Panc1 (cell line): ENCODE measurements around the gene ZNF785. TPM values are rescaled to one million over a fixed set of nuclear protein-coding genes. Genes with fewer than 3 reads are reported as not detected.
A peak's percentile ranks its signal among the peaks of the same experiment; 100 is the strongest.

Source experiments
- ATAC-seq: fragments of 200-7000 bp; cut with Tn5 transposase; 2 replicates; pipeline ENCODE4 v1.9.1; 2020; ENCODE audit warnings: mild to moderate bottlenecking, moderate library complexity
- BruUV-seq: library from RNA; stranded (reverse); fragments of 400-500 nt; replicated peaks from 2 replicates; lab custom pipeline; 2021; lab: Mats Ljungman, UMichigan
- CTCF ChIA-PET: fragments of 300-600 bp; sonication (Branson Sonifier 250); formaldehyde crosslinking; loops from one replicate; lab custom pipeline; 2022; ENCODE audit warnings: antibody characterized with exemption; lab: Charles Lee
- POLR2A ChIA-PET: fragments of 300-600 bp; sonication (Branson Sonifier 250); formaldehyde crosslinking; loops from one replicate; lab custom pipeline; 2022; ENCODE audit warnings: antibody characterized with exemption; lab: Charles Lee
- DNase-seq: peaks from one replicate; pipeline ENCODE4 v3.0.0-alpha.2; 2010; ENCODE audit warnings: low read depth, low spot score
- H3K27ac ChIP-seq: 2 replicates; pipeline ENCODE4 v1.5.1; 2011; ENCODE audit warnings: mild to moderate bottlenecking, low read length, inconsistent platforms
- H3K27me3 ChIP-seq: fragments of 200-500 bp; sonication (Bioruptor generic); 2 replicates; pipeline ENCODE4 v1.6.0; 2014; ENCODE audit warnings: low read length, inconsistent platforms; ENCODE audit not compliant: control insufficient read depth, insufficient read depth
- H3K36me3 ChIP-seq: fragments of 200-500 bp; sonication (Bioruptor generic); 2 replicates; pipeline ENCODE4 v1.5.1; 2014; ENCODE audit warnings: inconsistent platforms, mild to moderate bottlenecking, low read length, moderate library complexity; ENCODE audit not compliant: control insufficient read depth, insufficient read depth
- H3K4me1 ChIP-seq: 2 replicates; pipeline ENCODE4 v1.5.1; 2011; ENCODE audit warnings: inconsistent platforms, mild to moderate bottlenecking, low read length, moderate library complexity; ENCODE audit not compliant: control insufficient read depth, insufficient read depth
- H3K4me3 ChIP-seq, 2 experiments: 2 replicates each; pipeline ENCODE4 v1.5.1; 2011 to 2012; ENCODE audit warnings: low read depth in 2 of 2, low read length in 2 of 2, mild to moderate bottlenecking in 2 of 2, inconsistent platforms in 1 of 2, moderate library complexity in 1 of 2
- H3K9me3 ChIP-seq: fragments of 200-500 bp; sonication (Bioruptor generic); 2 replicates; pipeline ENCODE4 v1.5.1; 2014; ENCODE audit warnings: low read depth, mild to moderate bottlenecking, inconsistent platforms, low read length, moderate library complexity; ENCODE audit not compliant: control insufficient read depth, insufficient read depth
- CTCF ChIP-seq: fragments of 450-650 bp; IDR thresholded peaks from 2 replicates; pipeline ENCODE4 v1.5.1; 2017; ENCODE audit warnings: mild to moderate bottlenecking
- POLR2AphosphoS5 ChIP-seq: IDR thresholded peaks from 2 replicates; pipeline ENCODE4 v1.6.1; 2012; ENCODE audit warnings: mild to moderate bottlenecking, low read depth, low read length, moderate library complexity
- REST ChIP-seq, 2 experiments: IDR thresholded peaks; 2 replicates each; pipeline ENCODE4 v1.6.1; 2011 to 2012; ENCODE audit warnings: low read depth in 2 of 2, control low read depth in 1 of 2, low read length in 1 of 2, mild to moderate bottlenecking in 1 of 2, moderate library complexity in 1 of 2; ENCODE audit not compliant: insufficient read depth in 1 of 2
- SIN3A ChIP-seq: IDR thresholded peaks from 2 replicates; pipeline ENCODE4 v1.6.1; 2012; ENCODE audit warnings: low read depth, mild to moderate bottlenecking, low read length, moderate library complexity, borderline replicate concordance; ENCODE audit not compliant: insufficient read depth
- TCF7L2 ChIP-seq: IDR thresholded peaks from 2 replicates; pipeline ENCODE4 v1.6.1; 2011; ENCODE audit warnings: mild to moderate bottlenecking, low read depth, low read length, inconsistent platforms
- in situ Hi-C: cut with HindIII; loops from 2 replicates; pipeline ENCODE4 v1.10.0; 2016; ENCODE audit warnings: low sequenced_read_pairs, low pct_unique_long_range_greater_than_20kb
- intact Hi-C: fragments of 100-400 bp; cut with micrococcal nuclease; formaldehyde crosslinking; loops from one replicate; pipeline ENCODE4 v1.10.0; 2022; ENCODE audit not compliant: unreplicated experiment
- total RNA-seq: library from RNA; stranded (reverse); gene quantifications from one replicate; pipeline ENCODE4 v1.2.1, GENCODE V29; 2021; ENCODE audit not compliant: unreplicated experiment

The ZNF785 gene
- total RNA-seq, 1 experiment from 2014 or later: 6.2 TPM

- ChIA-PET CTCF (interaction anchor here (1.2 kb wide), 1 partner anchor 67 kb away, joined by 4 read pairs; no protein-coding TSS in a partner anchor), POLR2A (interaction anchor here (1.4 kb wide), 1 partner anchor 12 kb away, joined by 4 read pairs; the partner anchor contains the start of gene ZNF764)
- no peaks in the 10 kb centered on the region for H3K27me3 ChIP-seq
- DNase-seq (no peak), ATAC-seq (peak; percentile 1; the same call in 1 of the 2 replicates)
- H3K4me1 ChIP-seq: peaks cover 9% of the 10 kb centered on the region
- TF ChIP-seq SIN3A (no peak), POLR2AphosphoS5 (no peak), CTCF (no peak), TCF7L2 (no peak), REST (IDR thresholded peaks at IDR 0.05; ENCODE audit: insufficient read depth in 1 of 2, low read depth in 2 of 2, low read length in 1 of 2) (peak; percentile 72 to 75)
- no peaks in the 10 kb centered on the region for H3K36me3 ChIP-seq
- in situ Hi-C loops (no loop called here), intact Hi-C loops (no loop called here)
- peak overlapping the region; percentile 94 for H3K27ac ChIP-seq
- BruUV-seq: no TSS peak
- H3K4me3 ChIP-seq: peak overlapping the region; percentile 66 to 89
- no peaks in the 10 kb centered on the region for H3K9me3 ChIP-seq
These were observed 14.7 kb downstream of the ZNF785 start for GRCh38 chr16:30570636-30571444.

- BruUV-seq: TSS peak; percentile 51
- no peaks in the 10 kb centered on the region for H3K9me3 ChIP-seq
- peaks cover 9% of the 10 kb centered on the region for H3K4me1 ChIP-seq
- TF ChIP-seq TCF7L2 (no peak), REST (IDR thresholded peaks at IDR 0.05; ENCODE audit: insufficient read depth in 1 of 2, low read depth in 2 of 2, low read length in 1 of 2) (no peak), SIN3A (no peak), CTCF (no peak), POLR2AphosphoS5 (no peak)
- ATAC-seq (no peak), DNase-seq (no peak)
- no peaks in the 10 kb centered on the region for H3K27me3 ChIP-seq
- intact Hi-C loops: no loop called here
- no peak overlapping the region for H3K27ac ChIP-seq
- no peak overlapping the region for H3K4me3 ChIP-seq
- no peaks in the 10 kb centered on the region for H3K36me3 ChIP-seq
- ChIA-PET CTCF (no interaction called here), POLR2A (no interaction called here)
- in situ Hi-C loops: no loop called here
These were observed 15.5 kb downstream of the ZNF785 start for GRCh38 chr16:30569746-30570635.
